Keratinocyte (primary cell): ENCODE data around the gene RDH12. TPM values are rescaled to one million over a fixed set of nuclear protein-coding genes. Genes with fewer than 3 reads are reported as not detected.

Source experiments
- DNase-seq: peaks from one replicate; pipeline ENCODE4 v3.0.0-alpha.2; 2011; ENCODE audit warnings: low read depth, missing footprints, low spot score
- FAIRE-seq: peaks from 2 replicates; lab custom pipeline; 2011; peaks lifted over from hg19 to GRCh38; lab: Jason Lieb, UNC
- H2AFZ ChIP-seq: 2 replicates; pipeline ENCODE4 v1.6.0; 2012; ENCODE audit warnings: low read length, control low read depth, inconsistent platforms; ENCODE audit not compliant: control insufficient read depth
- H3K27ac ChIP-seq: 2 replicates; pipeline ENCODE4 v1.5.1; 2011; ENCODE audit warnings: low read length; ENCODE audit not compliant: control insufficient read depth, insufficient read depth
- H3K27me3 ChIP-seq: 3 replicates; pipeline ENCODE4 v1.6.0; 2011; ENCODE audit warnings: low read length; ENCODE audit not compliant: control insufficient read depth, insufficient read depth; ENCODE audit errors: extremely low read depth
- H3K36me3 ChIP-seq, 2 experiments: 2 replicates in 1 of 2; 3 replicates in 1 of 2; pipeline ENCODE4 v1.5.1; 2011; ENCODE audit warnings: low read length in 2 of 2, mild to moderate bottlenecking in 1 of 2; ENCODE audit not compliant: control insufficient read depth in 2 of 2, insufficient read depth in 2 of 2; ENCODE audit errors: extremely low read depth in 1 of 2
- H3K4me1 ChIP-seq: 3 replicates; pipeline ENCODE4 v1.5.1; 2011; ENCODE audit warnings: low read length; ENCODE audit not compliant: control insufficient read depth, insufficient read depth; ENCODE audit errors: extremely low read depth
- H3K4me2 ChIP-seq: 3 replicates; pipeline ENCODE4 v1.6.0; 2011; ENCODE audit warnings: low read depth, low read length; ENCODE audit not compliant: control insufficient read depth, insufficient read depth; ENCODE audit errors: extremely low read depth
- H3K4me3 ChIP-seq, 3 experiments: fragments of 200-600 bp in 1 of 3; sonication (generic) in 1 of 3; 2 replicates in 2 of 3; 3 replicates in 1 of 3; pipeline ENCODE4 v1.5.1; 2011 to 2016; ENCODE audit warnings: low read length in 3 of 3, mild to moderate bottlenecking in 3 of 3, control low read depth in 2 of 3, inconsistent platforms in 1 of 3, low read depth in 1 of 3, mixed read lengths in 1 of 3, mixed run types in 1 of 3, moderate library complexity in 1 of 3; ENCODE audit not compliant: control insufficient read depth in 2 of 3, insufficient read depth in 2 of 3; ENCODE audit errors: extremely low read depth in 1 of 3
- H3K79me2 ChIP-seq: 2 replicates; pipeline ENCODE4 v1.6.0; 2012; ENCODE audit warnings: low read length; ENCODE audit not compliant: control insufficient read depth, insufficient read depth
- H3K9ac ChIP-seq: 3 replicates; pipeline ENCODE4 v1.6.0; 2011; ENCODE audit warnings: low read length; ENCODE audit not compliant: control insufficient read depth, insufficient read depth; ENCODE audit errors: extremely low read depth
- H3K9me1 ChIP-seq: 3 replicates; pipeline ENCODE4 v1.6.0; 2011; ENCODE audit warnings: low read length; ENCODE audit not compliant: control insufficient read depth, insufficient read depth; ENCODE audit errors: extremely low read depth
- H3K9me3 ChIP-seq: 2 replicates; pipeline ENCODE4 v1.5.1; 2012; ENCODE audit warnings: low read depth, low read length; ENCODE audit not compliant: control insufficient read depth
- H4K20me1 ChIP-seq: 3 replicates; pipeline ENCODE4 v1.6.0; 2011; ENCODE audit warnings: low read length; ENCODE audit not compliant: control insufficient read depth, insufficient read depth; ENCODE audit errors: extremely low read depth
- EZH2 ChIP-seq: IDR thresholded peaks from one replicate; pipeline ENCODE4 v1.6.1; 2012; ENCODE audit warnings: inconsistent platforms, mild to moderate bottlenecking, low read length, moderate library complexity
- dilution Hi-C: fragments of 300-500 bp; cut with MboI; formaldehyde crosslinking; loops from one replicate; pipeline ENCODE4 v1.7.0; 2020; ENCODE audit warnings: low sequenced_read_pairs; ENCODE audit not compliant: extremely low pct_ligation_motif_present
- polyA plus RNA-seq, 5 experiments: library from polyadenylated mRNA; depleted of rRNA in 3 of 5; stranded (reverse) in 3 of 5; stranded (forward) in 1 of 5; unstranded in 1 of 5; fragments of >200 nt; gene quantifications; 1 replicate in 1 of 5; 2 replicates in 3 of 5; 3 replicates in 1 of 5; pipeline versions ENCODE4 v1.2.1 to v1.2.3, GENCODE V29; 2011 to 2012; ENCODE audit warnings: missing spikeins in 2 of 5, low read depth in 1 of 5, low replicate concordance in 1 of 5
- TF ChIP-seq, protein P1 (sequence below), 3 experiments: IDR thresholded peaks in 1 of 3; conservative IDR thresholded peaks in 1 of 3; optimal IDR thresholded peaks in 1 of 3; 2 replicates in 2 of 3; 3 replicates in 1 of 3; pipeline versions ENCODE3 to v1.5.1; 2011; ENCODE audit warnings: low read length in 3 of 3, mild to moderate bottlenecking in 3 of 3, moderate library complexity in 2 of 3, control low read depth in 1 of 3, inconsistent platforms in 1 of 3; ENCODE audit not compliant: insufficient read depth in 2 of 3; ENCODE audit errors: extremely low read depth in 1 of 3

RDH12 gene
- polyA plus RNA-seq, 1 donor (not counting 4 experiments of a cell fraction or from before 2014, with no cell fraction given) = 0.98 TPM

- Histone ChIP-seq H3K36me3 (peaks cover 17 to 28% of the 10 kb centered on the region in 2 experiments), H3K9me1 (no peaks in the 10 kb centered on the region), H3K4me1 (no peaks in the 10 kb centered on the region), H4K20me1 (no peaks in the 10 kb centered on the region), H3K4me2 (no peak overlapping the region), H2AFZ (no peak overlapping the region), H3K4me3 (no peak overlapping the region), H3K79me2 (no peaks in the 10 kb centered on the region), H3K9ac (no peak overlapping the region), H3K27me3 (no peaks in the 10 kb centered on the region), H3K27ac (no peak overlapping the region), H3K9me3 (no peaks in the 10 kb centered on the region)
- DNase-seq (no peak), FAIRE-seq (no peak)
- dilution Hi-C loops = no loop called here
- TF ChIP-seq, protein P1, sequence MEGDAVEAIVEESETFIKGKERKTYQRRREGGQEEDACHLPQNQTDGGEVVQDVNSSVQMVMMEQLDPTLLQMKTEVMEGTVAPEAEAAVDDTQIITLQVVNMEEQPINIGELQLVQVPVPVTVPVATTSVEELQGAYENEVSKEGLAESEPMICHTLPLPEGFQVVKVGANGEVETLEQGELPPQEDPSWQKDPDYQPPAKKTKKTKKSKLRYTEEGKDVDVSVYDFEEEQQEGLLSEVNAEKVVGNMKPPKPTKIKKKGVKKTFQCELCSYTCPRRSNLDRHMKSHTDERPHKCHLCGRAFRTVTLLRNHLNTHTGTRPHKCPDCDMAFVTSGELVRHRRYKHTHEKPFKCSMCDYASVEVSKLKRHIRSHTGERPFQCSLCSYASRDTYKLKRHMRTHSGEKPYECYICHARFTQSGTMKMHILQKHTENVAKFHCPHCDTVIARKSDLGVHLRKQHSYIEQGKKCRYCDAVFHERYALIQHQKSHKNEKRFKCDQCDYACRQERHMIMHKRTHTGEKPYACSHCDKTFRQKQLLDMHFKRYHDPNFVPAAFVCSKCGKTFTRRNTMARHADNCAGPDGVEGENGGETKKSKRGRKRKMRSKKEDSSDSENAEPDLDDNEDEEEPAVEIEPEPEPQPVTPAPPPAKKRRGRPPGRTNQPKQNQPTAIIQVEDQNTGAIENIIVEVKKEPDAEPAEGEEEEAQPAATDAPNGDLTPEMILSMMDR (optimal IDR thresholded peaks at IDR 0.05 in 1 of 3, IDR thresholded peaks at IDR 0.05 in 1 of 3, conservative IDR thresholded peaks at IDR 0.05 in 1 of 3; ENCODE audit: extremely low read depth in 1 of 3, insufficient read depth in 2 of 3, low read length in 3 of 3) = no peak
- no peak for TF ChIP-seq EZH2
Observed at GRCh38 chr14:67773844-67774377, 72.2 kb downstream of the RDH12 start.

DNA sequence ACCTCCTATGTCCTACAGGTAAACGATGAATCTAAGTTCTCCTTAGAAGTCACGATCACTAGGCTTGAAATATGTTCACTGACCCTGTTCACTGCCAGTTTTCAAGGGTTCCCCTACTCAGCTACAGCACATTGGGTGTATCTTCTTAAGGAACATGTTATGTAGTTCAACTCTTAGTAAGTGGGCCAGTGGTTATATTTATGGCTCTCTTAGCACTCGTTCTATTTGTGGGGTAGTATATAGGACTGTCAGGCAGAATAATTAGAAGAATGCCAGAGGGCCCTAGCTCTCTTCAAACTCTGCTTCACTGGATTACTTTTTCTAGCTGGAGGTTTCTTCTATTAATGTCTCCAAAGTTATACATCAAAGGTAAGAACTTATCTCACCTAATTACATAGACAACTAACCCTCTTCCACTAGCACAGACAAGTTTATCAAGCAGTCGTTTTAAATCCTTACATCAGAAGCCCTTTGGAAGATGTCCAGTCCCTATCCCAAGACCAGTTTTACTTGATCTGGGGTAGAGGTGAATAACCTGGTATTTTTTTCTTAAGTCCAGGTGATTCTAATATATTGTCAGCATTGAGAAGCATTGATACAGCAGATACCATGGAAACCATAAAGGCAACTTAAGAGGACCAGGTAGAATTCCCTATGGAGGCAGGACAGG, 75.1 kb downstream of the RDH12 start:
- DNase-seq (no peak), FAIRE-seq (no peak)
- Histone ChIP-seq H3K79me2 (no peaks in the 10 kb centered on the region), H3K9ac (no peak overlapping the region), H3K9me3 (no peaks in the 10 kb centered on the region), H2AFZ (no peak overlapping the region), H3K27ac (no peak overlapping the region), H3K4me2 (no peak overlapping the region), H4K20me1 (no peaks in the 10 kb centered on the region), H3K36me3 (peaks cover 17 to 36% of the 10 kb centered on the region in 2 experiments), H3K4me3 (no peak overlapping the region), H3K27me3 (no peaks in the 10 kb centered on the region), H3K4me1 (no peaks in the 10 kb centered on the region), H3K9me1 (no peaks in the 10 kb centered on the region)
- dilution Hi-C loops = no loop called here
- TF ChIP-seq EZH2 = no peak
- TF ChIP-seq, protein P1 (optimal IDR thresholded peaks at IDR 0.05 in 1 of 3, IDR thresholded peaks at IDR 0.05 in 1 of 3, conservative IDR thresholded peaks at IDR 0.05 in 1 of 3; ENCODE audit: extremely low read depth in 1 of 3, insufficient read depth in 2 of 3, low read length in 3 of 3) = no peak
